MM.1S (cell line): ENCODE measurements around the gene SEC22B.
"Not testable (repeated sequence)": the region's sequence is repeated elsewhere in the genome, so short reads cannot be mapped to it uniquely, and the experiment has no call there.

Experiments
- CTCF ChIP-seq: fragments of 300-600 bp; sonication (generic); IDR thresholded peaks from 2 replicates; pipeline ENCODE4 v1.5.1; 2016; ENCODE audit warnings: antibody characterized with exemption, low read length, mixed read lengths
- EZH2phosphoT487 ChIP-seq: fragments of 300-600 bp; sonication (generic); IDR thresholded peaks from 2 replicates; pipeline ENCODE4 v1.6.1; 2018; ENCODE audit warnings: antibody characterized with exemption, low read length

- not testable (repeated sequence) for TF ChIP-seq CTCF, EZH2phosphoT487
Measured at GRCh38 chr1:120123813-120124510, 52.4 kb downstream of the SEC22B start.
